Testis (tissue), 2 donors: ENCODE data around the gene MTA3.

Experiments
- CTCF ChIP-seq, 3 experiments: fragments of 450-650 bp in 2 of 3; fragments of 200-600 bp in 1 of 3; sonication (generic) in 1 of 3; IDR thresholded peaks; one replicate each; pipeline ENCODE4 v1.5.1; 2016 to 2019; ENCODE audit warnings: antibody characterized with exemption in 3 of 3, mild to moderate bottlenecking in 2 of 3, moderate library complexity in 1 of 3
- POLR2A ChIP-seq: fragments of 450-650 bp; IDR thresholded peaks from one replicate; pipeline ENCODE4 v1.6.1; 2017; ENCODE audit warnings: antibody characterized with exemption, mild to moderate bottlenecking, moderate library complexity

GRCh38 chr2:42547014-42547413 lies 21.4 kb upstream of the MTA3 start:
- no peak for TF ChIP-seq CTCF (IDR thresholded peaks at IDR 0.05)
- no peak for TF ChIP-seq POLR2A
